OCI-LY7 (cell line): ENCODE data around the gene COPZ2. TPM values are rescaled to one million over a fixed set of nuclear protein-coding genes. Genes with fewer than 3 reads are reported as not detected.

ENCODE experiments used
- BruUV-seq: library from RNA; stranded (reverse); fragments of 400-500 nt; replicated peaks from 2 replicates; lab custom pipeline; 2021; lab: Mats Ljungman, UMichigan
- CTCF ChIA-PET: fragments of 300-600 bp; sonication (Branson Sonifier 250); formaldehyde crosslinking; loops from one replicate; lab custom pipeline; 2022; ENCODE audit warnings: antibody characterized with exemption; ENCODE audit not compliant: unreplicated experiment; lab: Charles Lee
- POLR2A ChIA-PET: fragments of 300-600 bp; sonication (Branson Sonifier 250); formaldehyde crosslinking; loops from one replicate; lab custom pipeline; 2022; ENCODE audit warnings: antibody characterized with exemption; lab: Charles Lee
- DNase-seq: peaks from one replicate; pipeline ENCODE4 v3.0.0-alpha.2; 2015; ENCODE audit warnings: low spot score
- H2AFZ ChIP-seq: fragments of 200-600 bp; sonication (generic), shearing (Covaris generic); 2 replicates; pipeline ENCODE4 v1.6.1; 2014; ENCODE audit warnings: mild to moderate bottlenecking, antibody characterized with exemption, low read length, moderate library complexity
- H3K27ac ChIP-seq: fragments of 200-600 bp; sonication (generic); 2 replicates; pipeline ENCODE4 v1.5.1; 2014; ENCODE audit warnings: mixed run types, low read depth, mild to moderate bottlenecking, moderate library complexity, low read length, inconsistent platforms; ENCODE audit not compliant: poor library complexity, severe bottlenecking
- H3K36me3 ChIP-seq: fragments of 200-600 bp; sonication (generic); 2 replicates; pipeline ENCODE4 v1.6.1; 2014; ENCODE audit warnings: mild to moderate bottlenecking, antibody characterized with exemption, low read length, moderate library complexity, mixed read lengths; ENCODE audit not compliant: insufficient read depth
- H3K4me1 ChIP-seq: fragments of 200-600 bp; sonication (generic); 2 replicates; pipeline ENCODE4 v1.5.1; 2014; ENCODE audit warnings: mild to moderate bottlenecking, low read length; ENCODE audit not compliant: insufficient read depth, poor library complexity, severe bottlenecking
- H3K4me2 ChIP-seq: fragments of 200-600 bp; sonication (generic); 2 replicates; pipeline ENCODE4 v1.6.1; 2014; ENCODE audit warnings: mild to moderate bottlenecking, low read length
- H3K4me3 ChIP-seq: fragments of 200-600 bp; sonication (generic); 2 replicates; pipeline ENCODE4 v1.5.1; 2014; ENCODE audit warnings: mild to moderate bottlenecking, low read depth, low read length; ENCODE audit not compliant: poor library complexity, severe bottlenecking
- H3K79me2 ChIP-seq: fragments of 200-600 bp; sonication (generic); 2 replicates; pipeline ENCODE4 v1.6.1; 2016; ENCODE audit warnings: low read depth, mild to moderate bottlenecking, low read length, moderate library complexity, mixed read lengths; ENCODE audit not compliant: insufficient read depth
- H3K9me2 ChIP-seq: fragments of 200-600 bp; sonication (generic); 2 replicates; pipeline ENCODE4 v1.6.1; 2016; ENCODE audit warnings: mild to moderate bottlenecking, low read length, mixed read lengths; ENCODE audit not compliant: insufficient read depth
- H3K9me3 ChIP-seq: fragments of 200-600 bp; sonication (generic); 2 replicates; pipeline ENCODE4 v1.6.1; 2014; ENCODE audit warnings: mild to moderate bottlenecking, mixed run types, low read length, mixed read lengths
- H4K20me1 ChIP-seq: fragments of 200-600 bp; sonication (generic); 2 replicates; pipeline ENCODE4 v1.6.1; 2014; ENCODE audit warnings: mild to moderate bottlenecking, antibody characterized with exemption, low read length, moderate library complexity, mixed read lengths; ENCODE audit not compliant: insufficient read depth
- CTCF ChIP-seq: fragments of 200-600 bp; sonication (generic); conservative IDR thresholded peaks from 2 replicates; pipeline ENCODE4 v1.5.1; 2014; ENCODE audit warnings: mild to moderate bottlenecking, antibody characterized with exemption, low read length, moderate library complexity, mixed read lengths
- EZH2phosphoT487 ChIP-seq: fragments of 200-600 bp; sonication (generic); IDR thresholded peaks from 2 replicates; pipeline ENCODE4 v1.6.1; 2018; ENCODE audit warnings: low read depth, borderline replicate concordance, mild to moderate bottlenecking, mixed run types, antibody characterized with exemption, low read length, moderate library complexity, mixed read lengths
- intact Hi-C: fragments of 100-400 bp; cut with micrococcal nuclease; formaldehyde crosslinking; loops from one replicate; pipeline ENCODE4 v1.10.0; 2022; ENCODE audit not compliant: unreplicated experiment
- total RNA-seq, 2 experiments: library from RNA; depleted of rRNA in 1 of 2; stranded (reverse); fragments of >200 nt in 1 of 2; shearing (Covaris generic) in 1 of 2; gene quantifications; 2 replicates each; pipeline ENCODE4 v1.2.3, GENCODE V29; 2014 to 2022

Gene COPZ2
- total RNA-seq, 2 experiments from 2014 or later, result 1.2 to 1.7 TPM

DNA sequence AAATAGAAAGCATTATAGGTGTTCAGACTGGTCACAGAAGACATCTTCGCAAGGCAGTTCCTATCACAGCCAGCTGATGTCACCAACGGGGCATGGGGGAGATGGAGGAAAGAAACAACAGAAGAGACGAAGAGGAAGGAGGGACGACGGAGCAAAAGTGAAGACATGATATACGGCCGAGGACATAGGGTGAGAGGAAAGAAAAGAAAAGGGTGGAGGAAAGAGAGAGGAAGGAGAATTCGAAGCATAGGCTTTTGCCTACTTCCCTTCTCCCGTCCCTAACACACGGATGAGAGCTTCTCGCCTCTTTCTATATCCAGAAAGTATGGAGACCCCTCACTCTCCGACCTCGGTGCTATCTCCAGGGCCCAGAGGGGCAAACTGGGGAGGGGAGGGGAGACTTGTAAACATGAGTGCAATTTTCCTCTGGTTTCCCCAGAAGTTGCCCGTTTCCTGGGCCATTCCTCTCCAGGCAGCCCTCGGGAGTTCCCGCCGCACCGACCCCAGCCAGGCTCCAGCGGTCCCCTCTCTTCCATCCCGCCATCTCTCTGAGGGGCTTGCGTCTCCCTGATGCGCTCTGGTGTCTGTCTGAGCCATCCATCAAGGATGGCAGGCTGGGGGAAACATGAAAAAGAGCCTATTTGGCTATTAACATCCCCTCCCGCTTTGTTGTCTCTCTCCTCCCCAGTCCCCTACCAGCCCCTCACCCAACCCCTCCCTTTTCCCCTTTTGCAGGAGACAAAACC, 26.0 kb downstream of the COPZ2 start:
- Histone ChIP-seq H3K9me2 (no peaks in the 10 kb centered on the region), H3K4me3 (peak overlapping the region; percentile 66), H3K4me2 (peak overlapping the region; percentile 78), H3K36me3 (no peaks in the 10 kb centered on the region), H3K4me1 (peaks cover 19% of the 10 kb centered on the region), H4K20me1 (no peaks in the 10 kb centered on the region), H2AFZ (peak overlapping the region; percentile 94), H3K79me2 (no peaks in the 10 kb centered on the region), H3K9me3 (no peaks in the 10 kb centered on the region), H3K27ac (peak overlapping the region; percentile 7)
- intact Hi-C loops, result loop anchor here (2.0 kb wide), 1 partner anchor 33 kb away; no protein-coding TSS in a partner anchor
- ChIA-PET POLR2A (interaction anchor here (0.7 to 1.0 kb wide), 2 partner anchors 39 to 129 kb away, joined by 3 read pairs; no protein-coding TSS in a partner anchor), CTCF (no interaction called here)
- DNase-seq, result peak; percentile 79
- no peak for TF ChIP-seq EZH2phosphoT487
- peak; percentile 85 for TF ChIP-seq CTCF
- no TSS peak for BruUV-seq

GRCh38 chr17:48010193-48010592, 27.4 kb downstream of the COPZ2 start:
- no peaks in the 10 kb centered on the region for H4K20me1 ChIP-seq
- CTCF ChIA-PET, result no interaction called here
- no peak overlapping the region for H3K4me3 ChIP-seq
- no peak overlapping the region for H2AFZ ChIP-seq
- no peaks in the 10 kb centered on the region for H3K9me2 ChIP-seq
- intact Hi-C loops, result loop anchor here (2.0 kb wide), 1 partner anchor 31 kb away; no protein-coding TSS in a partner anchor
- H3K4me2 ChIP-seq, result no peak overlapping the region
- no peak for DNase-seq
- no peaks in the 10 kb centered on the region for H3K79me2 ChIP-seq
- TF ChIP-seq CTCF, result no peak
- no peak for TF ChIP-seq EZH2phosphoT487
- H3K9me3 ChIP-seq, result no peaks in the 10 kb centered on the region
- no peaks in the 10 kb centered on the region for H3K36me3 ChIP-seq
- peaks cover 23% of the 10 kb centered on the region for H3K4me1 ChIP-seq
- BruUV-seq, result no TSS peak
- POLR2A ChIA-PET, result no interaction called here
- no peak overlapping the region for H3K27ac ChIP-seq
